Esophagus squamous epithelium (tissue), 4 donors: ENCODE data around the gene PLA2G2C.

Source experiments
- POLR2A ChIP-seq, 4 donors: fragments of 450-650 bp; IDR thresholded peaks; one replicate each; pipeline ENCODE4 v1.6.1; 2017; ENCODE audit warnings: antibody characterized with exemption in 4 of 4, mild to moderate bottlenecking in 4 of 4, moderate library complexity in 3 of 4
- TF ChIP-seq, protein P1 (sequence below), 6 experiments: fragments of 450-650 bp in 4 of 6; fragments of 200-600 bp in 2 of 6; sonication (generic) in 2 of 6; IDR thresholded peaks; one replicate each; pipeline ENCODE4 v1.5.1; 2016 to 2019; ENCODE audit warnings: antibody characterized with exemption in 6 of 6, mild to moderate bottlenecking in 4 of 6, moderate library complexity in 4 of 6

DNA sequence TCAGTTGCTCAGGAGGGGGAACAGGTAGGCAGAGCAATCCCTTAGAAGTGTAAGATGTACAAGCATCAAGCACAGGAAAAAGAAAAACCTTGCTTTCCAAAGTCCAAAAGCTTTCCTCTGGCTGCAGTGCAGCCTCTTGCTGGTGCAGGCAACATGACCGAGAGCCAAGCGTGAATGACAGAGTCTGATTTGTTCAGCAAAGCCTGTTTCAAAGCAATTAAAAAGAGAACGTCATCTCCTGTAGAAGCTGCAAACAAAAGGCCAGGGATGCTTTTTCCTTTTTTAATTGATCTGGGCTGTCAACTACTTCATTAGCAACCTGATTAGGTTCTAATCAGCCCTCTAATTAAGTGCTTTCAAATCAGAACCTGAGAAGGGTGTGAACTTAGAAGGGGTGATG, 38.2 kb upstream of the PLA2G2C start:
- TF ChIP-seq, protein P1, sequence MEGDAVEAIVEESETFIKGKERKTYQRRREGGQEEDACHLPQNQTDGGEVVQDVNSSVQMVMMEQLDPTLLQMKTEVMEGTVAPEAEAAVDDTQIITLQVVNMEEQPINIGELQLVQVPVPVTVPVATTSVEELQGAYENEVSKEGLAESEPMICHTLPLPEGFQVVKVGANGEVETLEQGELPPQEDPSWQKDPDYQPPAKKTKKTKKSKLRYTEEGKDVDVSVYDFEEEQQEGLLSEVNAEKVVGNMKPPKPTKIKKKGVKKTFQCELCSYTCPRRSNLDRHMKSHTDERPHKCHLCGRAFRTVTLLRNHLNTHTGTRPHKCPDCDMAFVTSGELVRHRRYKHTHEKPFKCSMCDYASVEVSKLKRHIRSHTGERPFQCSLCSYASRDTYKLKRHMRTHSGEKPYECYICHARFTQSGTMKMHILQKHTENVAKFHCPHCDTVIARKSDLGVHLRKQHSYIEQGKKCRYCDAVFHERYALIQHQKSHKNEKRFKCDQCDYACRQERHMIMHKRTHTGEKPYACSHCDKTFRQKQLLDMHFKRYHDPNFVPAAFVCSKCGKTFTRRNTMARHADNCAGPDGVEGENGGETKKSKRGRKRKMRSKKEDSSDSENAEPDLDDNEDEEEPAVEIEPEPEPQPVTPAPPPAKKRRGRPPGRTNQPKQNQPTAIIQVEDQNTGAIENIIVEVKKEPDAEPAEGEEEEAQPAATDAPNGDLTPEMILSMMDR (IDR thresholded peaks at IDR 0.05), result no peak
- TF ChIP-seq POLR2A (IDR thresholded peaks at IDR 0.05), result no peak
